ENCODE measurements around the gene PRDX6. TPM values are rescaled to one million over a fixed set of nuclear protein-coding genes. Genes with fewer than 3 reads are reported as not detected.

The PRDX6 gene
- total RNA-seq, 4 donors from 2014 or later: 150 to 540 (median 469) TPM

DNA sequence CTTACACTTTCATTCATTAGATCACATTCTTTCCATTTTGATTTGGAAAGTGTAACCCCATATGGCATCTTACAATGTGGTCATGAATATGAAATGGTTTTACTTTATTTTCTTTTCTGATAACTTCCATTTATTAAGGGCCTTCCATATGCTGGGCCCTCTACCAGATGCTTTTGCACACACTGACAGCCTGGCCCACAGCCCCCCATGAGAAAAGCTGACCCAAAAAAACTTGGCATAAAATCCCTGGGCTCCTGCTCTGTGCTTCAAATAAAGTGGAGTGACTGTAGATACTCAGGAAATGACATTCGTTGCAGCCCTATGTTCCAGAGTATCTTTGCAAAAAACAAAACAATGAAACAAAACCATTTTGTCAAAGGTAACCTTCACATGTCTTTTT lies 48.8 kb downstream of the PRDX6 start:
- Histone ChIP-seq H3K27ac (no peak overlapping the region), H3K4me3 (no peak overlapping the region), H3K36me3 (no peaks in the 10 kb centered on the region), H3K4me1 (no peaks in the 10 kb centered on the region), H3K27me3 (no peaks in the 10 kb centered on the region), H3K9me3 (no peaks in the 10 kb centered on the region)
- intact Hi-C loops (cut with DNase I; ENCODE audit: low total_unique reads) (no loop called here), in situ Hi-C loops (cut with MboI; ENCODE audit: low pct_ligation_motif_present in 1 of 4, low pct_unique_long_range_greater_than_20kb in 1 of 4, low sequenced_read_pairs in 3 of 4) (no loop called here)
- no peak for TF ChIP-seq EP300 (IDR thresholded peaks at IDR 0.05; ENCODE audit: low read depth)
- TF ChIP-seq POLR2AphosphoS5 (IDR thresholded peaks at IDR 0.05): no peak
- no peak for TF ChIP-seq POLR2A (IDR thresholded peaks at IDR 0.05)
- TF ChIP-seq, protein P1, sequence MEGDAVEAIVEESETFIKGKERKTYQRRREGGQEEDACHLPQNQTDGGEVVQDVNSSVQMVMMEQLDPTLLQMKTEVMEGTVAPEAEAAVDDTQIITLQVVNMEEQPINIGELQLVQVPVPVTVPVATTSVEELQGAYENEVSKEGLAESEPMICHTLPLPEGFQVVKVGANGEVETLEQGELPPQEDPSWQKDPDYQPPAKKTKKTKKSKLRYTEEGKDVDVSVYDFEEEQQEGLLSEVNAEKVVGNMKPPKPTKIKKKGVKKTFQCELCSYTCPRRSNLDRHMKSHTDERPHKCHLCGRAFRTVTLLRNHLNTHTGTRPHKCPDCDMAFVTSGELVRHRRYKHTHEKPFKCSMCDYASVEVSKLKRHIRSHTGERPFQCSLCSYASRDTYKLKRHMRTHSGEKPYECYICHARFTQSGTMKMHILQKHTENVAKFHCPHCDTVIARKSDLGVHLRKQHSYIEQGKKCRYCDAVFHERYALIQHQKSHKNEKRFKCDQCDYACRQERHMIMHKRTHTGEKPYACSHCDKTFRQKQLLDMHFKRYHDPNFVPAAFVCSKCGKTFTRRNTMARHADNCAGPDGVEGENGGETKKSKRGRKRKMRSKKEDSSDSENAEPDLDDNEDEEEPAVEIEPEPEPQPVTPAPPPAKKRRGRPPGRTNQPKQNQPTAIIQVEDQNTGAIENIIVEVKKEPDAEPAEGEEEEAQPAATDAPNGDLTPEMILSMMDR (IDR thresholded peaks at IDR 0.05): no peak
- 45 to 74% methylated on average over 1 of the region's 1 CpG for WGBS, 2 donors (ENCODE audit: low coverage in 1 of 2)
- no peak for DNase-seq

DNA sequence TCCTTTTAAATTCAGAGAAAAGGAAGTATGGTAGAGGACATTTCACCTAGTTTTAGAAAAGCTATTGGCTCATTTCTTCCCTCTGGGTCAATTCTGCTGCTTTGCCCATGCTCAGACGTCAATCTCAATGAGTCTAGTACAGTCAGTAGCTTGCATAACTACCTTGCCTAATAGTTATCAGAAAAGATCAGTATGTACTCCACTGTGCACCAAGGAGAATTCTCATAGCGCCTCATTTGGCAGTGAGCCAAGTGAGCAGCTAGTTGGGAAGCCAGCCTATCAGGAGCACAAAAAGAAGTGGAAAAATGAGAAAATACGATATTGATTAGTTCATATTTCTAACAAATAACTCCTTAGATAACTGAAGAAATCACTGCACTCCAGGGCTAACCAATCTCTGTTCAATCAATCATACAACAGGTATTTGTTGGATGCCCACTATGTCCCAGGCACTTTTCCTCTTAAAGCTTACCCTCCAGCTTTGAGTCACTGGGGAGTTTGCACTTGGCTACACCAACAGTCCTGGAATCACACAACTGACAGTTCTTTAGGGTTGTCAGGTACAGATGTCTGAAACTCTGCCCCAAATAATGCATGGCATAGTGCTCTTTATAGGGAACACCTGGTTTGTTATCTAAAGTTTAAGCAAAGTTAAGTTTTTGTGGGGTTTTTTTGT lies 50.2 kb downstream of the PRDX6 start:
- Histone ChIP-seq H3K9me3 (no peaks in the 10 kb centered on the region), H3K4me3 (no peak overlapping the region), H3K36me3 (no peaks in the 10 kb centered on the region), H3K27ac (no peak overlapping the region), H3K27me3 (no peaks in the 10 kb centered on the region), H3K4me1 (no peaks in the 10 kb centered on the region)
- DNase-seq: no peak
- no peak for TF ChIP-seq POLR2A (IDR thresholded peaks at IDR 0.05)
- TF ChIP-seq EP300 (IDR thresholded peaks at IDR 0.05; ENCODE audit: low read depth): no peak
- TF ChIP-seq, protein P1 (IDR thresholded peaks at IDR 0.05): no peak
- no peak for TF ChIP-seq POLR2AphosphoS5 (IDR thresholded peaks at IDR 0.05)
- WGBS, 2 donors (ENCODE audit: low coverage in 1 of 2): 61% methylated on average over 3 of the region's 3 CpGs
- in situ Hi-C loops (cut with MboI; ENCODE audit: low pct_ligation_motif_present in 1 of 4, low pct_unique_long_range_greater_than_20kb in 1 of 4, low sequenced_read_pairs in 3 of 4): no loop called here
- intact Hi-C loops (cut with DNase I; ENCODE audit: low total_unique reads): no loop called here

DNA sequence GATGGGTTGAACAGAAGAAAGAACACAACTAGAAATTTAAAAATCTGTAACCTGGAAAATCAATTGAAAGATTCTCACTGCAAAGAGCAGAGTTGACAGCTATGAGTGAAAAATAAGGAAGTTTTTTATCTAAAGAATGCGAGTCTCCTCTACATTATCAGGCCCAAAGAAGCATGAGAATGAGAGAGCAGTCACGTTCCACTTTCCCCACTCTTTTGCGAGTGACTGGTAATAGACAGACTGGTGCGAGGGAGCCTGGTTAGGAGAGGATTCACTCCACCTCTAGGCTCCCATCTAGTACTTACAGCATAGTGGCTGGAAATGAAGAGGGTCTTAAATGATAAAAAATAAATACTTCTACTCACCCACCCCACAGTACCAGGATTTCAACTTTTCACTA lies 52.0 kb downstream of the PRDX6 start:
- intact Hi-C loops (cut with DNase I; ENCODE audit: low total_unique reads) (no loop called here), in situ Hi-C loops (cut with MboI; ENCODE audit: low pct_ligation_motif_present in 1 of 4, low pct_unique_long_range_greater_than_20kb in 1 of 4, low sequenced_read_pairs in 3 of 4) (no loop called here)
- Histone ChIP-seq H3K27me3 (no peaks in the 10 kb centered on the region), H3K9me3 (no peaks in the 10 kb centered on the region), H3K36me3 (no peaks in the 10 kb centered on the region), H3K4me3 (no peak overlapping the region), H3K27ac (no peak overlapping the region), H3K4me1 (no peaks in the 10 kb centered on the region)
- TF ChIP-seq, protein P1 (IDR thresholded peaks at IDR 0.05): no peak
- TF ChIP-seq POLR2AphosphoS5 (IDR thresholded peaks at IDR 0.05) (no peak), POLR2A (IDR thresholded peaks at IDR 0.05) (no peak), EP300 (IDR thresholded peaks at IDR 0.05; ENCODE audit: low read depth) (no peak)
- WGBS, 2 donors (ENCODE audit: low coverage in 1 of 2): 75 to 82% methylated on average over 3 to 4 of the region's 4 CpGs
- DNase-seq: no peak

DNA sequence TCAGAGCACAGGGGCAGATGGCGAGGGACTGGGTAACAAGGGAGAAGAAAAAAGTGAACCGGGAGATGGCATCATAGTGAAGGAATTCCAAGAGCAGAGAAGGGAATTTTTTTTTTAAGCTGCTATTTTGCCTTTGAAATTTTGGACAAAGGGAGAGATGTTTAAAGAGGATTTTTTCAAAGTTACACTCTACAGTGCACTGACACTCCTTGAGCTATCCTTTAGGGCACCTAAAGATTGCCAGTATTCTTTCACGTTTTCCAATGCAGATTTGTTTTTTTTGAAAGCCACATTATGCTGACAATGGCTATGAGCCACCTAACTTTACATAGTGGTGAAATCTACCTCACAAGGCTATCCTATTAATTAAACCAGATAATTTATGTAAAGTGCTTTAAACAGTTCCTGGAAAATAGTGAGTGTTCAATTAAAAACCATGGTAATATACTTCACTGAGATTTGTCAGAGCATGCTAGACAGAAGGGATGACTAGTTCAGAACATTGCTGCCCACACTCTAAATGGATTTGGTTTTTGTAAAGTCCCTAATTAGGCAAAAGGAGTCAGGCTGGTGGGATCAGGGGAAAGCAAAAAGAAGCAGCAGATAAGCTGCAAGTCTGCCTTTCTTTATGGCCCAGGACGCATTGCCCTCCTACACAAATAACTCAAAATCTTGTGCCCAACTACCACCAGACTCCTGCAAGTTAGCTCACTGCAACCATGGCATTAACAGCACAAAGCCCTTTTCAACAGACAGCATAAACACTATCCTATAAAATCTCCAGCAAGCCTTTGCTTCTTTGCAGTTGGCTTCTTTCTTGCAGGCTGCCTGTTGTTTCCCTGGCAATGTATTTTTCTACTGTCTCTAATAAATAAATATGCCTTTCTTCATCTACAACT lies 53.9 kb downstream of the PRDX6 start:
- intact Hi-C loops (cut with DNase I; ENCODE audit: low total_unique reads) (no loop called here), in situ Hi-C loops (cut with MboI; ENCODE audit: low pct_ligation_motif_present in 1 of 4, low pct_unique_long_range_greater_than_20kb in 1 of 4, low sequenced_read_pairs in 3 of 4) (no loop called here)
- H3K9me3 ChIP-seq: no peaks in the 10 kb centered on the region
- H3K4me1 ChIP-seq: no peaks in the 10 kb centered on the region
- H3K27ac ChIP-seq: no peak overlapping the region
- DNase-seq: no peak
- 80 to 86% methylated on average over 4 of the region's 4 CpGs for WGBS, 2 donors (ENCODE audit: low coverage in 1 of 2)
- H3K27me3 ChIP-seq: no peaks in the 10 kb centered on the region
- H3K36me3 ChIP-seq: no peaks in the 10 kb centered on the region
- TF ChIP-seq POLR2A (IDR thresholded peaks at IDR 0.05): no peak
- TF ChIP-seq EP300 (IDR thresholded peaks at IDR 0.05; ENCODE audit: low read depth): no peak
- TF ChIP-seq POLR2AphosphoS5 (IDR thresholded peaks at IDR 0.05): no peak
- TF ChIP-seq, protein P1 (IDR thresholded peaks at IDR 0.05): no peak
- H3K4me3 ChIP-seq: no peak overlapping the region

All from transverse colon (tissue), 4 donors.